OCI-LY7 (cell line): Measurements from ENCODE around the gene INA.

Source experiments
- CTCF ChIP-seq: fragments of 200-600 bp; sonication (generic); conservative IDR thresholded peaks from 2 replicates; pipeline ENCODE4 v1.5.1; 2014; ENCODE audit warnings: mild to moderate bottlenecking, antibody characterized with exemption, low read length, moderate library complexity, mixed read lengths
- EZH2phosphoT487 ChIP-seq: fragments of 200-600 bp; sonication (generic); IDR thresholded peaks from 2 replicates; pipeline ENCODE4 v1.6.1; 2018; ENCODE audit warnings: low read depth, borderline replicate concordance, mild to moderate bottlenecking, mixed run types, antibody characterized with exemption, low read length, moderate library complexity, mixed read lengths

- TF ChIP-seq CTCF = no peak
- no peak for TF ChIP-seq EZH2phosphoT487
Observed at GRCh38 chr10:103307594-103307993, 30.7 kb downstream of the INA start.
